ENCODE measurements around the gene CAPN10. TPM values are rescaled to one million over a fixed set of nuclear protein-coding genes. Genes with fewer than 3 reads are reported as not detected.
A peak's percentile ranks its signal among the peaks of the same experiment; 100 is the strongest.

The CAPN10 gene
- polyA plus RNA-seq, 2 of the 4 experiments (the other 2 are of a cell fraction) = 8.4 to 15.8 TPM

GRCh38 chr2:240578488-240578887 is 8.0 kb upstream of the CAPN10 start (continued):
- TF ChIP-seq CTCF (IDR thresholded peaks at IDR 0.05) = no peak
- TF ChIP-seq FOSL2 (IDR thresholded peaks at IDR 0.05) = no peak
- TF ChIP-seq FOSL2 (CRISPR knock-in tag; IDR thresholded peaks at IDR 0.05) = no peak
- no peak for TF ChIP-seq RCOR1 (IDR thresholded peaks at IDR 0.05; ENCODE audit: low read depth, low read length)
- TF ChIP-seq NR3C1 (IDR thresholded peaks at IDR 0.05) = no peak

- H3K4me1 ChIP-seq = peaks cover 23% of the 10 kb centered on the region
- CTCF ChIA-PET = interaction anchor here (0.7 to 7.3 kb wide), 6 partner anchors 9 to 261 kb away, joined by 3 to 76 read pairs (median 6); partner anchors contain the start of gene RNPEPL1
- H3K27ac ChIP-seq = peak overlapping the region; percentile 29 to 81
- no peaks in the 10 kb centered on the region for H3K9me3 ChIP-seq
- no peak for FAIRE-seq
- POLR2A ChIA-PET = interaction anchor here (1.7 to 2.0 kb wide), 3 partner anchors 10 to 18 kb away, joined by 9 to 21 read pairs (median 16); partner anchors contain the start of genes DUSP28 and RNPEPL1
- H3K4me2 ChIP-seq = peak overlapping the region; percentile 70
- TF ChIP-seq GATA3 (IDR thresholded peaks at IDR 0.05; ENCODE audit: borderline replicate concordance) = no peak
- TF ChIP-seq, protein P1, sequence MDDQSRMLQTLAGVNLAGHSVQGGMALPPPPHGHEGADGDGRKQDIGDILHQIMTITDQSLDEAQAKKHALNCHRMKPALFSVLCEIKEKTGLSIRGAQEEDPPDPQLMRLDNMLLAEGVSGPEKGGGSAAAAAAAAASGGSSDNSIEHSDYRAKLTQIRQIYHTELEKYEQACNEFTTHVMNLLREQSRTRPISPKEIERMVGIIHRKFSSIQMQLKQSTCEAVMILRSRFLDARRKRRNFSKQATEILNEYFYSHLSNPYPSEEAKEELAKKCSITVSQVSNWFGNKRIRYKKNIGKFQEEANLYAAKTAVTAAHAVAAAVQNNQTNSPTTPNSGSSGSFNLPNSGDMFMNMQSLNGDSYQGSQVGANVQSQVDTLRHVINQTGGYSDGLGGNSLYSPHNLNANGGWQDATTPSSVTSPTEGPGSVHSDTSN (IDR thresholded peaks at IDR 0.05) = no peak
- no peak for TF ChIP-seq SREBF2 (IDR thresholded peaks at IDR 0.05)
- TF ChIP-seq CHD2 (IDR thresholded peaks at IDR 0.05; ENCODE audit: low read length, partially characterized antibody) = no peak
- TF ChIP-seq KDM1A (IDR thresholded peaks at IDR 0.05; ENCODE audit: low read depth) = no peak
- no peak for TF ChIP-seq ESRRA (IDR thresholded peaks at IDR 0.05; ENCODE audit: borderline replicate concordance, low read length)
- no peak for TF ChIP-seq ZFP36 (IDR thresholded peaks at IDR 0.05; ENCODE audit: borderline replicate concordance, partially characterized antibody)
- TF ChIP-seq POLR2A (IDR thresholded peaks at IDR 0.05; ENCODE audit: low read length) = no peak
- no peak for TF ChIP-seq HOXA7 (CRISPR knock-in tag; IDR thresholded peaks at IDR 0.05)
- no peak for TF ChIP-seq CTCF (IDR thresholded peaks at IDR 0.05)
- no peak for TF ChIP-seq RAD21 (conservative IDR thresholded peaks at IDR 0.05 in 1 of 2, IDR thresholded peaks at IDR 0.05 in 1 of 2)
- TF ChIP-seq NPAS2 (CRISPR knock-in tag; IDR thresholded peaks at IDR 0.05; ENCODE audit: borderline replicate concordance) = no peak
- no peak for TF ChIP-seq ZSCAN20 (CRISPR knock-in tag; IDR thresholded peaks at IDR 0.05)
- no peak for TF ChIP-seq FOSB (CRISPR knock-in tag; IDR thresholded peaks at IDR 0.05)
- TF ChIP-seq E2F6 (IDR thresholded peaks at IDR 0.05; ENCODE audit: borderline replicate concordance, low read depth) = no peak
- no peak for TF ChIP-seq RCOR1 (IDR thresholded peaks at IDR 0.05; ENCODE audit: low read depth, low read length)
- peak in 1 of 2 experiments; percentile 6; a peak in 3 of 6 replicates for ATAC-seq
- no peak overlapping the region for H3K4me3 ChIP-seq
- 91% methylated on average over 10 of the region's 12 CpGs for WGBS (ENCODE audit: missing lambda C conversion rate)
- no peak for DNase-seq (ENCODE audit: low read depth in 1 of 2, low spot score in 1 of 2)
Observed at GRCh38 chr2:240579071-240579762, 7.3 kb upstream of the CAPN10 start.
